ENCODE results near the gene CITED1.
"Not testable (repeated sequence)": the region's sequence is repeated elsewhere in the genome, so short reads cannot be mapped to it uniquely, and the experiment has no call there.

CITED1 gene

DNA sequence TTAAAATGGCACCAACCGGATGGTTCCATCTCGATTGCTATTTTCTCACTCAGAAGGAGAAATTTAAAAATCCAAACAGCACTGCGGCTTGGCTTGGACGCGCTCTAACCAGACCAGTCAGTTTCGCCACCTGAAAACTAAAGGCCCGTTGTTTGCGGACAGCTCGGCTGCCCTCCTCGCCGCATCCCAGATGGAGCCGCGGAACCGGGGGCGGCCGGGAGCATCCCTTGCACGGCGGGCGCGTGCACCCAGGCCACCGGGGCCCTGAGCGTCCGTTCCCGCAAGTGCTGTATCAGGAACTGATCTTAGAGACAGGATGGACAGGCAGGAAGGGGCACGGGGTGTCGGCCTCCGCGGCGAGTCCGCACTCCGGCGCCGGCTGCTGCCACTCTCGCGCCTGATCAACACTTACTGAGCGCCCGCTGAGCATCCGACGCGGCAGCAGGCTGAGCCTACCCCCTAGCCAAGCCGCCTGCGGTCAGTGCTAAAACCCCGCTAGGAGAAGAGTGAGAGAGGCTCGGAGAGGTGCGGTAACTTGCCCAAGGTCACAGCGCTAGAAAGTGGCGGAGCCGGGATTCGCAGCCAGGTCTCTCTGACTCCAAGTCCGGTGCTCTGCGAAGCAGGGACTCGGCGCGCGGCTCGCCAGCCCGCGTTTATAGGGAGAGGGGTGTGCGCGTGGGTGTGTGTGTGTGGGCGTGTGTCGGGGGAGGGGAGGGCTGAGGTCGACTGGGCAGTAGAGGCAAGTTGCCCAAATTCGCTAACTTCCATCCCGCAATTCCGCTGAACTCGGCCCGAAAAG, at the start of gene CITED1:
TSS of gene CITED1 (minus strand) at position 629 of the 799 bp plus-strand sequence. CDS start 3,045 bp downstream, outside the sequence.
- DNase-seq, result peak; percentile 43

GRCh38 chrX:72352786-72353185, 47.1 kb upstream of the CITED1 start:
- no peak for DNase-seq

GRCh38 chrX:72351606-72352334, 46.1 kb upstream of the CITED1 start:
- no peak for DNase-seq

DNA sequence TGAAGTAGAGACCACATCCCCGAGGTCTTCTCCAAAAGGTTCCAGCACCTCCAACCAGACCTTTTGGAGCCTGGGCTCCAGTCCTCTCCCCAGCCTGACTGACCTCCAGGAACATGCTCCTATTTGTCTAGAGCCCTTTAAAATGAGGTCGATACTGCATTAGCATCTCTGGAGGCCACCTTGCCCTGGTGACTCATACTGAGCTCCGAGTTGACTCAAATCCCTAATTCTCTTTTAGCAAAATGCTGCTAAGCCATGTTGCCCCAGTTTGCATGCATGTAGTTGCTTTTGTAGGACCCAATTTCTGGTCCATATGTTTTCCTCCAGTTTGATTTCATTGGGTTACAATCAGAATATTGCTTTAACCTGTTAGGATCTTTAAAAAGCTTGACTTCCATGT, 43.5 kb upstream of the CITED1 start:
- DNase-seq, result no peak

DNA sequence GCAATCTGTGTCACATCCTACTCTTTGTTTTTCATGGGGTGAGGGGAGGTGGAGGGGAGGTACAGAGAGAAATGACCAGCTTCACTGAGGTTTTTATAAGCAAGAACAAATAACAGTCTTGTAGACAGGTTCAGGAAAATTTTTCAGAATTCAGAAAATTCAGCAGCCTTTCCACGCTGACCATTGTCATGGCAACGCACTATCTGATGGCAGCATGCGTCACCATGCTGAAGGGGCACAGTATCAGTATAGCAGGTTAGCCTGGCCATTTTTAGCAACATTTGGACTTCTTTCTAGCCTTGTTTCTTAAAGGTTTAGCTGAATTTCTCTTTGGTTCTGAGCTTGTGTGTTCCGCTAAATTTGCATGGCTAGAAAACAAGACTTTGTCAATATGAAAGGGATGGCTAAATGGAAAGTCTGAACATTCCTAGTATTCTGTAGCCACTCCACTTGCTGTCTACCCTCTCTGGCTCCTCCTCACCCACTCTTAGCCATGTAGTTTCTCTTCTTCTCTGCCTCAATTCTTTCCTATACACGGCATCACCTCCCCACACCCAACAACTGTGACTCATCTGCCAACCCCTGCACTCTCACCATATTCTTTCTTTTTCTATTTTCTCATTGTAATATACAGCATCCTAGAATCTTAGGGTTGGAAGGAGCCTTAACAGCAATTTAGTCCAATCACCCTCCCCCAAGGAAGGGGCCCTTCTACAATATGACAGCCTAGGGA, 42.7 kb upstream of the CITED1 start:
- peak; percentile 8 for DNase-seq

GRCh38 chrX:72347366-72347765, 41.7 kb upstream of the CITED1 start:
- no peak for DNase-seq

- DNase-seq, result no peak
Measured at GRCh38 chrX:72346302-72346949, 40.7 kb upstream of the CITED1 start.

DNA sequence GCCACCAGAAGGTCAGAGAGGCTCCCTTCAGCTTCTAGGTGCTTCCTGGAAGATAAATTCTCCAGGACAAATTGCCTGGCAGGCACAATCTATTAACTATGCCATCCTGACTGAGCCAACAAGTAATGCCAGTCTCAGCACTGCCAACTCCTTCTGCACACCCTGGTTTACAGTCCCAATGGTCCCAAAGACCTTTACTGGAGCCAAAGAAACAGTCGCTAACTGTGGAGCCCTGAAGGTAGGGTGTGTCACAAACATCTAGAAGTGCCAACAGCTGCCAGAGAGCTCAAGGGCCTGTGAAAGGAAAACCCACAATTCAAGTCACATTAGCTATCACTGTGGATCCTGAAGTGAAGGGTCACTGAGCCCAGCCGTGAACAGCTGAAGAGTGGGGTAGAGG, 34.9 kb upstream of the CITED1 start:
- no peak for DNase-seq

DNA sequence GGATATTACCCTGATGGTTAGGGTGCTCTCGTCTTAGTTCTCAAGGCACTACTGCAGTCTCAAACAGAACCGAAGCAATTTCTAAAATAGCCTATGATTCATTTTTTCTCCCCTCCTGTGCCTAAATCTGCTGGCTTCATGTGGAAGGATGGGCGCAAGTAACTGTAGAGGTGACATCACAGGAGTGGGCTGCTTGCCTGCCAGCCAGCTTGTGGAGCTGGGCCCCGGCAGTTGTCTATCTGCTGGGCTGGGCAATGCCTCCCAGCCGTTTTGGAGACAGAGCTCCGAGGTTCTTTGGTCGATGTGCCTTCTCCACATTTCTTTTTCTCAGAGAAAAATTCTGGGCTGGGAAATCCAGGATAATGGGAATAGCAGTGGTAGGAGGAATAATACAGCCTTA, 34.3 kb upstream of the CITED1 start:
- DNase-seq, result no peak

- DNase-seq, result no peak
Measured at GRCh38 chrX:72330131-72330530, 24.4 kb upstream of the CITED1 start.

DNA sequence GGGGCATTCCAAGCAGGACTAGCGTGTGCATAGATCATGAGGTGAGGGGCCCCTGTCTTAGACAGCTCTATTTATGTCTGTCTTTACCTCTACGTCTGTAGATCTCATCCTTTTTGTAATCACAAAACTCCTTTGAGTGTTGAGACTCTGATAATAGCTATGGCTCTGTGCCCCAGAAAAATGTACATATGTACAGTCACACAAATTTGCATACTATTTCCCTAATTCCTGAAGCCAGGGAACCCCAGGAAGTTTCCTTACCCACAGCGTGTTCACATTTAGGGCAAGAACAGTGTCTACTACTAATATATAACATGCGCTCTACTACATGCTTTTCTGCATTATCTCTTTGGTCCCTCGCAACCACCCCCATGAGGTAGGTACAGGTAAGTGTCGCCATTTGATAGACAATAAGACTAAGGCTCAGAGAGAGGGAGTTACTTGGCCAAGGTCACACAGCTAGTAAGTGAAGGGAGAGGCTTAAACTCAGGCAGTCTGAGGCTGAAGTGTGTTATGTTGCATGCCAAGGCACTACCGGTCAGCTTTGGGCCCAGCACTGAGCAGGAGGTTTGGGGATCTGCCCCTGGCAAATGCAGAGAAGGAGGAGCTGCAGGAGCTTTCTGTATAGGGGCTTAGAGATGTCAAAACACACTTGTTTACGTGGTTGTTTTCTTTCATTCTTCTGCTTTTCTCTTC, 21.0 kb upstream of the CITED1 start:
- no peak for DNase-seq

DNA sequence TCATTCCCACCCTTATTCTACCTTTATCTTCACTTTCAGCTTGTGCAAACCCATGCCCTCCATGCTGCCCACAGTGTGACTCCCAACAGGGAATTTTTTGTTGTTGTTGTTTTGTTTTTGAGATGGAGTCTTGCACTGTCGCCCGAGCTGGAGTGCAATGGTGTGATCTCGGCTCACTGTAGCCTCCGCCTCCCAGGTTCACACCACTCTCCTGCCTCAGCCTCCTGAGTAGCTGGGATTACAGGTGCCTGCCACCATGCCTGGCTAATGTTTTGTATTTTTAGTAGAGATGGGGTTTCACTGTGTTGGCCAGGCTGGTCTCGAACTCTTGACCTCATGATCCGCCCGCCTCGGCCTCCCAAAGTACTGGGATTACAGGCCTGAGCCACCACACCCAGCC, 13.9 kb upstream of the CITED1 start:
- not testable (repeated sequence) for DNase-seq

DNA sequence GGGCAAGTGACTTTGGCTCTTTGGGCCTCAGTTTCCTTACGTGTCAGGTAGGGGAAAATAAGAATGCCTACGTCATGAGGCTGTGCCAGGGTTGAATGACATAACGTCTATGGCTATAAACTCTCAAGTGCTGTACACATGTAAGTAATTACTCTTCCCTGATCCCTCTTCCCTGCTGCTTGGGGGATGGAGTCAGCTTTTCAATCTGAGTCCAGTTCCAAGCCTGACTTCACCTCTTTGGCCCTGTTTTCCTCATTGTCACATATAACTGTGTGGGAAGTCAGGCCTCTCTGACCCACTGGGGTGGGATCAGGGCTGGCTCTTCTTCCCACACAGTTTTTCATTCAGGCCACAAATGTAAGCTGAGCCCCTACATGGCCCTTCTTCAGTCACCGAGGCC, 11.4 kb upstream of the CITED1 start:
- DNase-seq, result no peak

DNA sequence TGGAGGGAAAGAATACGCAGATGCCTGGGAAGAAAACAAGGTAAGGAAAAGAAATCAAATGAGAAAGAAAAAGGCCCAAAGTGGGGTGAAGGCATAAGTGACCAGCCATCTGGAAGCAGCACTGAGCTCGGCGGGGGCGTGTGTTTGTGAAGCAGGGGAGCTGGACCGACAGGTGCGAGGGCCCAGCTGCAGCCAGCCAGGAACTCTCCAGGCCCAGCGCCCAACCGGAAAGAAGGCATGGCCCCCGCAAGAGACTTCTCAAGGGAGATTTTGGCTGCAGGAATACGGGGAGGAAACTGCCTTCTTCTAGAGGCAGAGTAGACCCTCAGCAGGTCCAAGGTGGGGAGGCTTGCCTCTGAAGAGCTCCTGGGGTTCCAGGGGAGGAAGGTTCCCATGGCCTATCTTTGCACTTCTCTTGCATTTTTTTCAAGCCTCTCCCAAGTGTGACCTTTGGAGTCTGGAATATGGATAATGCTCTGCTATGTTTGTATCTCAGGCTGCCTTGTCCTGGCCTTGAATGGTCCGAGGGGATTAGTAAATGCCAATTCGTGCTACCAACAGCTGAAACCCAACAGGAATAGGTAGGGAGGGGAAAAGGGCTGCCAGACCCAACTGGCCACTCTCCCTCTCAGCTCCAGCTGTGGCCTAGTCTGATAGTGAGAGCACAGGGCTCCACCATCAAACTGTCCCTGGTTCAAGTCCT, 10.8 kb upstream of the CITED1 start:
- no peak for DNase-seq

- no peak for DNase-seq
Measured at GRCh38 chrX:72314881-72315280, 9.2 kb upstream of the CITED1 start.

DNA sequence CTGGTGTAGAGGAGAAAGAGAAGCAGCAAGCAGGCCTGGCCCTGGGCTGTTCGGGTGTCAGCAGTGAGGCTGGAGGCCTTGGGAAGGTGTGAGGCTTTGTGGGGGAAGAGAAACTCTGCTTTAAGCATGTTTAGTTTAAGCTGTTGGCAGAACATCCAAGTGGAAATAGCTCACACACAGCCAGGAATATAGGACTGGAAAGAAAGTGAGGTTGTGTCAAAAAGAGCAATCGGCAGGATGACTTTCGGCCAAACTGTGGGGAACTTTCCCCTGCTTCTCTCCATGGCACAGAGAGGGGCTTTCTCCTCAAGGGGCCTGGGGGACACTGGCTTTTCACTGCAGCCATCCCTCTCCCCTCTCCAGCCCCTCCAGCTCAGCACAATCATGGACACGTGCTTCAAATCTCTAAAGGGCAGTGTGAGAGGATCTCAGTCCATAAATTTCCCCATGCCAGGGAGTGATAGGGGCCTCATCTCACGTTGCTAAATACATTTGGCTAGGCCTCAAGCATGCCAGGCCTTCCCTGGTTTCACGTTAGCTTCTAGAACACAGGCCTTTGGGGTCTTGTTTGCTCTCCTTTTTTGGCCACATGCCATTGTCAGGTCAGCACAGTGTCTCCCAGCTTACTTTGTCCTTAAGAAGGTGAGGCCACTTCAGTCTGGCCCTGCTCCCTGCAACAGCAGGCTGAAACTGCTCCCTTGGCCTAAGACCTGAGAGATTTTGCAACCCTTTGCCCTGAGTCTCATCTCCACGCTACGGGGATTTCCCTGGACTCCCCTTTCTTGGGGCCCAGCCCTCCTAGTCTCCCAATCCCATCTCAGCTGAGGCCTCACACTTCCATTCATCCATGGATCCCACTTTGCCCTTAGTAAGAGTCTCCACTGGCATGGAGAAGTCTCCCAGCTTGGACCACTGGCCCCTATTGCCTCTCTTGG, 8.3 kb upstream of the CITED1 start:
- DNase-seq, result no peak

DNA sequence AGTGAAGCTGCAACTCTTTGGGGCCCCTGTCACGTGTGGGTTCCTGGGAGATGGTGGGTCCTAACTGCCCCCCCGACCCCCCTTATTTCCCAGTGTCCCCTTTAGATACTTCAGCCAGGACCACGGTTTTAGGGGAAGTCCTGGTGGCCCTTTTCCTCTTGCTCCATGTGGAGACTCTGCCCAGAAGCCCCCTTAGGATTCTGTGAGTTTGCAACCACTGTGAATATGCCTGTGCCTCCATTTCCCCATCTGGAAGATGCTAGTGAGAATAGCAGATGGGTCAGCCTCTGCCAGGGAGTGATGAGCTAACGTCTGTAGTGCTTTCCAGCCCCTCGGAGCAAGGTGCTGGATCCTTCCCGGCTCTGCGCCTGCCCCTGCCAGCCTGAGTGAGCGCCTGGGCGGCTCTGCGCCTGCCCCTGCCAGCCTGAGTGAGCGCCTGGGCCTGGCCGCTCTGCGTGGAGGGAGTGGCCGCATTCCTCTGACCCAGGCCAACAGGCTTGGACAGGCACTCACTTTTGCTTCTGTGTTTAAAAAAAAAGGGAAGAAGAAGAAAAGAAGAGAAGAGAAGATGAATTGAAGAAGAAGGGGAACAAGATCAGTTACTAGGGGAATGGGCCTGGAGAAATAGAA, 6.7 kb upstream of the CITED1 start:
- DNase-seq, result no peak

- DNase-seq, result peak; percentile 71
Measured at GRCh38 chrX:72309297-72310071, 3.8 kb upstream of the CITED1 start.

DNA sequence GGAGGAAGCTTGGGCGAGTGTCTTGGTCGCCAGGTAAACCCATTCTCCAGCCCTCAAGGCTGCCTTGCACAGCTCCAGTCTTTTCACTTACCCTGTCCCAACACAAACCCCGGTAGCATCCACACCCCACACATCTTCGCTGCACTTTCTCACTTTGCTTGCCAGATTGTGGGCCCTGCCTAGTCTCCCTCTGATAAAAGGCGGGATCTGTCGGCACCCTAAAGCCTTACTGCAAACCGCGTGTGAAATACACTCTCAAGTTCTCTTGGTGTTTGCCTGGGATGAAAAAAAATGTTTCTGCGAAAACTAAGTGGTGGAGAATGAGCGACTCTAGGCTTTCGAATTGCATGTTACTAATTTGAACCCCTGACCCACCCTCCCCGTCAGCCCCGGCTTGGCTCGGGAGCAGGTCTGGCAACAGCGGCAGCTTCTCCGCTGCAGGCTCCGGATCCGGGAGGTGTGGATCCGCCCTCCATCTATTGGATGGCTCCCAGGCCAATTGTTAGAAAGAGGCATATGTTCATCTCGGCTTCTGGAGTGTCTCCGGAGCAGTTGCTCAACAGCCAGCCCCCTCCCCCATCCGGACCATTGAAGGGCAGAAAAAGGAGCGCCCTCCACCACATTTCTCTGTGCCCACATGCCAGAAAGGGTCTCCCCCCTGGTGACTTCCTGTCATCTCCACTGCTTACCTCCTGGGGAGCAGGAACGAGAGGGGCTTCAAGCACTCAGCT, 3.0 kb upstream of the CITED1 start:
- peak; percentile 86 for DNase-seq
